ENCODE measurements around the gene ERFE. TPM values are rescaled to one million over a fixed set of nuclear protein-coding genes. Genes with fewer than 3 reads are reported as not detected.

Gene ERFE
- total and polyA plus RNA-seq, 5 donors = 0.16 to 0.81 (median 0.52) TPM; not detected in 1

DNA sequence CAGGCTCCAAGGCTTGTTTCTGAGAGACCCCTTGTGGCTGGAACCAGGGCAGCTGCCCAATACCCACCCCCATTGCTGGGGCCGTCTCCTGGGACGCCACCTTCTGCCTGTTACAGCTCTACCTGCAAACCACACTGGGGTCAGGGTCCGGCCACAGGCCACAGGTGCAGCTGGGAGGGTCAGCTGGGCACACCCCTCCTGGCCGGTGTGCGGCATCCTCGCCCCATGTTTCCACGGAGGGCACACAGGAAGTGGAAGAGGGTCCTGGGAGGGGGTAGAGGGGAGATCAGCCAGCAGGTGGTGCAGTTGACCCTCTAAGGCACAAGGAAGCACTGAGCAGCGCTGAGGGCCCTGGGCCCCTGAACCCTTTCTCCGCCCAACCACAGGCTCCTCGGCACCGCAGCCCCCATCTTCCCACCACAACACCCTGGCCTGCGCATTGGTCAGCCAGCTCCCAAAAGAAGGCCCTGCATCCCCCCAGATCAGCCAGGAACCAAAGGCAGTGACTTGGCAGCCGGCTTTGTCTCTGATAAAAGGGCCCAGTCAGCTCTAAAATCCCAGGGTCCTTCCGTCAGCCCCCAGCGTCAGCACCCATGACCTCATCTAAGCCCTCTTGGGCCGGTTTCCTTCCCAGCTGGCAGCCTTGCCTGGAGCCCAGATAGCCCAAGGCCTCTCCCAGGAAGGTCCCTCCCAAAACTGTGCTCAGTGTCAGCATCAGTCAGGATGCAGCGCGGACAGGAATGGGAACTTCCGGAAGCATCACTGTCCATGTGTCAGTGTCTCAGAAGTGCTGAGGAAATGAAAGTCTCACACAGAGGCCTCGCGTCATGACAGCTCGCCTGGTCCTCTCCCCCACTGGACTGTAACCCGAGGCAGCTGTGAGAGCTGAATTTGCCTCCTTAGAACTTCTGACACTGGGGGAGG, 1.7 kb downstream of the ERFE start:
- WGBS = 50% methylated on average over 23 of the region's 23 CpGs
- Histone ChIP-seq H3K9me3 (ENCODE audit: control insufficient read depth, low read length) (no peaks in the 10 kb centered on the region), H3K4me1 (ENCODE audit: control insufficient read depth, insufficient read depth, low read length) (no peaks in the 10 kb centered on the region), H3K27ac (ENCODE audit: low read length) (no peak overlapping the region), H3K4me3 (ENCODE audit: low read length) (no peak overlapping the region), H3K27me3 (ENCODE audit: control insufficient read depth, insufficient read depth) (no peaks in the 10 kb centered on the region)
- DNase-seq (peak in 2 of 3 donors; percentile 57 to 67), ATAC-seq (peak in 1 of 2 donors; percentile 27)
- intact Hi-C loops (cut with DNase I) = no loop called here

DNA sequence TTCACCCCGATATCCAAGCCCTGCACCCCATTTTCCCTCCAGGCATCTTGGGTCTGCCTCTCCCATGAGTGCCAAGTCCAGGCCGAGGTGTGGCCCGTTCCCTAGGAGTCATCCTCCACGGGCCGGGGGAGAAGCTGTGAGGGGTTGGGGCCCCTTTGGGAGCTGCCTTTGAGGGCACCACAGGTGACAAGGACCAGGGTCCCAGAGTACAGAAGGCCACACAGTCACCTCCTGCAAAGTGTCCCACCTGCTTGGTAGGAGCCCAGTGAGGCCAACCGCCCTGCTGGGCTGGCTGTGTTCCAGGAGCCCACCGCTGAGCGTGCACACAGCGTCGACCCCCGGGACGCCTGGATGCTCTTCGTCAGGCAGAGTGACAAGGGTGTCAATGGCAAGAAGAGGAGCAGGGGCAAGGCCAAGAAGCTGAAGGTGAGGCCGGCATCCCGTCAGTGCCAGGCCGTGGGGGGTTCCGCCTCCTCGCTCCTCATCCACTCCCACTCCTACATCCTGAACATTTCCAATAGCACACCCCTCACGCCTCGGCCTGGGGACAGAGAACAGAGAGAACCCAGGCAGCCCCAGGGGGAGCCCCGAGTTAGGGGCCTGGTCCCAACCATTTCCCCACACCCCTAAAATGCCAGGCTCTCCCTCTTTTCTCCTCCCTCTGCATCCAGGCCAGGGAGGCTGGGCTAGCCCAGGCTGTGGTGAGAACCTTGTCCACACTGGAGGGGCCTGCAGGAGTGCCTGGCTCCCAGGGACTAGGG, 2.7 kb downstream of the ERFE start:
- intact Hi-C loops (cut with DNase I) = no loop called here
- Histone ChIP-seq H3K4me3 (ENCODE audit: low read length) (no peak overlapping the region), H3K27ac (ENCODE audit: low read length) (no peak overlapping the region), H3K9me3 (ENCODE audit: control insufficient read depth, low read length) (no peaks in the 10 kb centered on the region), H3K27me3 (ENCODE audit: control insufficient read depth, insufficient read depth) (no peaks in the 10 kb centered on the region), H3K4me1 (ENCODE audit: control insufficient read depth, insufficient read depth, low read length) (no peaks in the 10 kb centered on the region)
- ATAC-seq (no peak), DNase-seq (peak in 2 of 3 donors; percentile 26 to 52)
- WGBS = 86% methylated on average over 21 of the region's 21 CpGs

GRCh38 chr2:238162251-238162845, 3.6 kb downstream of the ERFE start:
- H3K4me1 ChIP-seq (ENCODE audit: control insufficient read depth, insufficient read depth, low read length) = no peaks in the 10 kb centered on the region
- WGBS = 83% methylated on average over 14 of the region's 14 CpGs
- no peaks in the 10 kb centered on the region for H3K27me3 ChIP-seq (ENCODE audit: control insufficient read depth, insufficient read depth)
- H3K9me3 ChIP-seq (ENCODE audit: control insufficient read depth, low read length) = no peaks in the 10 kb centered on the region
- peak in 2 of 3 donors; percentile 31 to 65 for DNase-seq
- ATAC-seq = no peak
- no peak overlapping the region for H3K27ac ChIP-seq (ENCODE audit: low read length)
- H3K4me3 ChIP-seq (ENCODE audit: low read length) = no peak overlapping the region
- intact Hi-C loops (cut with DNase I) = no loop called here

- Histone ChIP-seq H3K27me3 (ENCODE audit: control insufficient read depth, insufficient read depth) (no peaks in the 10 kb centered on the region), H3K27ac (ENCODE audit: low read length) (no peak overlapping the region), H3K4me3 (ENCODE audit: low read length) (no peak overlapping the region), H3K9me3 (ENCODE audit: control insufficient read depth, low read length) (no peaks in the 10 kb centered on the region), H3K4me1 (ENCODE audit: control insufficient read depth, insufficient read depth, low read length) (no peaks in the 10 kb centered on the region)
- 77% methylated on average over 15 of the region's 15 CpGs for WGBS
- no peak for ATAC-seq
- intact Hi-C loops (cut with DNase I) = no loop called here
- DNase-seq = peak in 1 of 3 donors; percentile 22
Measured at GRCh38 chr2:238162846-238163441, 4.2 kb downstream of the ERFE start.

DNA sequence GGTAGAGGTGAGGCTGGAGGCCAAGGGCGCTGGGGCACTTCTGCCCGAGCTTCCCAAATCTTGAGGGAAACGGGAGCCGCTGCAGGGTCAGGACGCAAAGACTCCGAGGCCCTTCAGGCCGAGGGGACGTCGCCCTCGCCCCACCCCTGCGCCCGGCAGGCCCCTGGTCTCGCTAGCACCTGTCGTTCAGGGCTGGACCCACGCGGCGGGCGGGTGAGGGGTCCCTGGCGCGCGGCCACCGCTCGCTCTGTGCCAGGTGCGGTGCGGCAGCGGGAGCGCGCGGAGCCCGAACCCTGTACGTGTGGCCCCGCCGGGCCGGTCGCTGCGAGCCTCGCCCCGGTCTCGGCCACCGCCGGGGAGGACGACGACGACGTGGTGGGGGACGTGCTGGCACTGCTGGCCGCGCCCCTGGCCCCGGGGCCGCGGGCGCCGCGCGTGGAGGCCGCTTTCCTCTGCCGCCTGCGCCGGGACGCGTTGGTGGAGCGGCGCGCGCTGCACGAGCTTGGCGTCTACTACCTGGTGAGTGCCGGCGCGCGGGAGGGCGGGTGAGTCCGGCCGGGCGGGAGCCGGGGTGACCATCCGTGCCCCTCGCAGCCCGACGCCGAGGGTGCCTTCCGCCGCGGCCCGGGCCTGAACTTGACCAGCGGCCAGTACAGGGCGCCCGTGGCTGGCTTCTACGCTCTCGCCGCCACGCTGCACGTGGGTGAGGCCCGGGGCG, 4.9 kb downstream of the ERFE start:
- ATAC-seq = no peak
- Histone ChIP-seq H3K27me3 (ENCODE audit: control insufficient read depth, insufficient read depth) (no peaks in the 10 kb centered on the region), H3K4me3 (ENCODE audit: low read length) (no peak overlapping the region), H3K27ac (ENCODE audit: low read length) (no peak overlapping the region), H3K9me3 (ENCODE audit: control insufficient read depth, low read length) (no peaks in the 10 kb centered on the region), H3K4me1 (ENCODE audit: control insufficient read depth, insufficient read depth, low read length) (no peaks in the 10 kb centered on the region)
- WGBS = 9% methylated on average over 95 of the region's 95 CpGs
- DNase-seq = peak in 2 of 3 donors; percentile 43 to 46
- intact Hi-C loops (cut with DNase I) = no loop called here

DNA sequence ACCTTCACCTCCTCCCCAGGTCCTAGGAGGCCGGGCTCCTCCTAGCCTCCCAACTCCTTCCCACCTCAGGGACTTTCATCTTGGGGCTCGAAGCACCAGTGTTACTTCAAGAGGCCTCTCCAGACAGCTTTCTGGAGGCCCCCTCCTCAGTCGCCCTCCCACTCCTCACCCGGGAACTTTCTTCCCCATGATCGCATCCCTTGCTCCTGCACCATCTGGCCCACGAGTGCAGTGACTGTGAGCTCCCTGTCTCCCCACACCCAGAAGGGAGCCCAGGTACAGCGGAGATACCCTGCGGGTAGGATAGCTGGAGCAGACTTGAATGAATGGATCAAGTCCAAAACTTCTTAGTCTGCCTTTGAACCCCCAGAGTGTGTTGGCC, 6.1 kb downstream of the ERFE start:
- Histone ChIP-seq H3K27ac (ENCODE audit: low read length) (no peak overlapping the region), H3K27me3 (ENCODE audit: control insufficient read depth, insufficient read depth) (no peaks in the 10 kb centered on the region), H3K4me1 (ENCODE audit: control insufficient read depth, insufficient read depth, low read length) (peaks cover 5% of the 10 kb centered on the region), H3K4me3 (ENCODE audit: low read length) (no peak overlapping the region), H3K9me3 (ENCODE audit: control insufficient read depth, low read length) (no peaks in the 10 kb centered on the region)
- ATAC-seq (no peak), DNase-seq (peak in 1 of 3 donors; percentile 7)
- intact Hi-C loops (cut with DNase I) = no loop called here
- 93% methylated on average over 8 of the region's 8 CpGs for WGBS

GRCh38 chr2:238165288-238165921, 6.6 kb downstream of the ERFE start:
- Histone ChIP-seq H3K27me3 (ENCODE audit: control insufficient read depth, insufficient read depth) (no peaks in the 10 kb centered on the region), H3K9me3 (ENCODE audit: control insufficient read depth, low read length) (no peaks in the 10 kb centered on the region), H3K4me3 (ENCODE audit: low read length) (no peak overlapping the region), H3K4me1 (ENCODE audit: control insufficient read depth, insufficient read depth, low read length) (peaks cover 5% of the 10 kb centered on the region), H3K27ac (ENCODE audit: low read length) (no peak overlapping the region)
- intact Hi-C loops (cut with DNase I) = no loop called here
- ATAC-seq (no peak), DNase-seq (peak in 1 of 3 donors; percentile 35)
- WGBS = 92% methylated on average over 12 of the region's 12 CpGs

- WGBS = 79% methylated on average over 24 of the region's 24 CpGs
- Histone ChIP-seq H3K4me1 (ENCODE audit: control insufficient read depth, insufficient read depth, low read length) (peaks cover 5% of the 10 kb centered on the region), H3K4me3 (ENCODE audit: low read length) (no peak overlapping the region), H3K27me3 (ENCODE audit: control insufficient read depth, insufficient read depth) (no peaks in the 10 kb centered on the region), H3K27ac (ENCODE audit: low read length) (no peak overlapping the region), H3K9me3 (ENCODE audit: control insufficient read depth, low read length) (no peaks in the 10 kb centered on the region)
- intact Hi-C loops (cut with DNase I) = no loop called here
- ATAC-seq = no peak
- DNase-seq = peak in 2 of 3 donors; percentile 36 to 52
Measured at GRCh38 chr2:238166391-238167343, 7.9 kb downstream of the ERFE start.

- Histone ChIP-seq H3K9me3 (ENCODE audit: control insufficient read depth, low read length) (no peaks in the 10 kb centered on the region), H3K27me3 (ENCODE audit: control insufficient read depth, insufficient read depth) (no peaks in the 10 kb centered on the region), H3K27ac (ENCODE audit: low read length) (no peak overlapping the region), H3K4me3 (ENCODE audit: low read length) (no peak overlapping the region), H3K4me1 (ENCODE audit: control insufficient read depth, insufficient read depth, low read length) (peaks cover 5% of the 10 kb centered on the region)
- DNase-seq (peak in 1 of 3 donors; percentile 32), ATAC-seq (no peak)
- intact Hi-C loops (cut with DNase I) = no loop called here
- WGBS = 88% methylated on average over 7 of the region's 7 CpGs
Measured at GRCh38 chr2:238167344-238167715, 8.6 kb downstream of the ERFE start.
